Activated CD4-positive, alpha-beta T cell treated with anti-CD3 and anti-CD28 coated beads, Interleukin-2, amount 50 U/mL, for 48 hours (primary cell): ENCODE results near the gene IVD.
"Not testable (repeated sequence)": the region's sequence is repeated elsewhere in the genome, so short reads cannot be mapped to it uniquely, and the experiment has no call there.

Experiments used
- DNase-seq, 2 experiments: peaks; one replicate each; pipeline ENCODE4 v3.0.0-alpha.2; 2020

IVD gene

GRCh38 chr15:40439960-40440742, 34.6 kb downstream of the IVD start:
- DNase-seq = peak; percentile 49 to 64

GRCh38 chr15:40440743-40441564, 35.4 kb downstream of the IVD start, which contains the start of gene BAHD1:
BAHD1 (plus strand) TSS chr15:40440953; CDS start chr15:40458465, 17,512 bp downstream.
- peak; percentile 96 to 97 for DNase-seq

DNA sequence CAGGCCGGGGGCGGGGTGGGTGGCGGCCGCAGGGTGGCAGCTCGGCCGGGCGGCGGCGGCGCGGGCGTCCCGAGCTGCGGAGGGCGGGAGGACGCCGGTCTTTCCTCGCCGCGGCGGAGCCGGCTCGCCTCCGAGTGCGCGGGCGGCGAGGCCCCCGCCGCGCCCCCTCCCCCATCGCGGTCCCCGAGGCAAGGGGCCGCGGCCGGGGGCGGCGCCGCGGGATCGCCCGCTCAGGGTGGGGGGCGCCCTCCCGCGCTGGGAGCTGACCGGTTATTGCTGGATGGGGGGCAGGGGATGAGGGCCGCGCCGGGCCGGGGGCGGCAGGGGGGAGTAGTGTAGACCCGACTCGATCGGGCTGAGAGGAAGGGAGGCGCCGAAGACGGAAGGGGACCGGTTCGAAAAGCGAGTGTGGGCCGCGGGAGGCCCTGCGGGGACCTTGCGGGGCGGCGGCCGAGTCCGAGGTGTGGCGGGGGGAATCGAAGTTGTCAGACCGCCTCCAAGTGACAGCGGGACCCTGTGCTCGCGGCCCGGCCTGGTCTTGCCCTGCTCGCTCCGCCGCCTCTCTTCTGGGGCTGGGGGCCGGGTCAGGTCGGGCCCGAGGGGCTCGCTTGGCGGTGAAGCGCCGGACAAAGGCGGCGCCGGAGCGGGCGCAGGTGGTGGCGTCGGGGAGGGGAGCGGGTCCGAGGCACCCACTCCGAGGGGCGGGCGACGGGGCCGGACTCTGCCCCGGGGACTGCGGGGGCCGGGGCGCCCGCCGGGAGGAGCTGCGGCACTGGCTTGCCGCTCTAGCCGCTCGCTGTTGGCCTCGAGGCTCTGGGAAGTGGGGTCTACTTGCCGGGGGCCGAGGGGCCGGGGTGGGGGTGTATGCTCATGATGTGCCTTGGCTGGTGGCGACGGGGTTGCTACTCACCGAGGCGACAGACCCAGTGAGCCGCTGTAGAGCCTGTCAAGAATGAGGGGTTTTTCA, 36.3 kb downstream of the IVD start:
- peak in 1 of 2 experiments; percentile 39 for DNase-seq

DNA sequence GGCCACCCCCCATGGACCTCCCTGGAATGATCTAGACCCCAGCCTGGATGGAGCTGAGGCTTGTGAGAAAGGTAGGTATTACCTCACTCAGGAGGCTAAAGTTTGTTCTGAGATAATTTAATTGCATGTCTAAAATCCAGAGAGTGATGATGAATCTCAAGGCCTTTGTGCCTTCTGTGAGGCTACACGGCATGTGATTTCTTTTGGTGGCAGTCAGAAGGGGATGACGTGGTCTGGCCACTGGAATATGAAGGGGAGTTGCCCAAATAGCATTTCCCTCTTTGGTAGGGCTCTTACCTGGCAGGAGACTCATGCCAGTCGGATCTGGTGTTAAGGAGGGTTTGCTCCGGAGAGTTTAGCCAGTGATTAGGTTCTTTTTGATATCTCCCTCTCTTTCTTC, 37.7 kb downstream of the IVD start:
- no peak for DNase-seq

GRCh38 chr15:40443846-40444245, 38.3 kb downstream of the IVD start:
- no peak for DNase-seq

- DNase-seq = no peak
These were observed 39.1 kb downstream of the IVD start for GRCh38 chr15:40444736-40445135.

DNA sequence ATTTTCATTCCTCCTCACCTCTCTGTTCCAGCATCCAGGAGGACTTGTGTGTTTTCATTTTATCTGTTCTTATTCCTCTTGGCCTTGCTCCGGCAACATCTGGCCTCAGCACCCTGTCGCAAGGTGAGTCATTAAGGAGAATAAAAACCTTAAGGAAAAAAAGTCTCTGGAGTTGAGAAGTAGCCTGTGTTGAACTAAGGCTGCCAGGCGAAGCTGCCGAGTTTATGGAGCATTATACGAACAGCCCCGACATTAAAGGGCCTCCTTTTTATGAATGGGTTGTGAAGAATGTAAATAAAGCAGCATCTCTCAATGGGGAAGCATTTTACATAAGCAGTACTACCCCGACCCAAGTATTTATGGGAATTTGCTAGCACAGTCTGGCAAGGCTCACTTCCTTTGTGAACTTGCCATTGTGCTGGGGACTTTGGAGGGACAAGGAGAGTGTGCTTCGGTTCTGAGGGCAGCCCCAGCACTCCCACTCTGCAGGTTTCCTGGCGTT, 39.9 kb downstream of the IVD start:
- no peak for DNase-seq

DNA sequence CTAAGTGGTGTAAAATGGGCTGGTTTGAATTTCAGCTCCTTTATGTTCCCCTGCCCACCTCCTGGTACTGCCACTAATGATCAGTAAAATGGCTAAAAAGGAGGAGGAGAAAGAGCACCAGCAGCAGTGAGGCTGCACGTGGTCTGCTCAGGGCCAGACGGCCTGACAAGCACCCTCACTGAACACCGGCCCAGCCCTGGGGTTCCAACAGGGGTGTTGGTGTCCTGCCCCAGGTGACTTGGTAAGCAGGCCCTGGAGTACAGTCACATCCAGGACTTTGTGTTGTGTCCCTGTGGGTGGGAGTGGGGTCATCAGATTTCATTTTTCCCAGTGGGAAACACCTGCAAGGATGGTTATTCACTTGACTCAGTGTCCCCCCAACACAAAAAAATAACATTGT, 40.5 kb downstream of the IVD start:
- no peak for DNase-seq

DNA sequence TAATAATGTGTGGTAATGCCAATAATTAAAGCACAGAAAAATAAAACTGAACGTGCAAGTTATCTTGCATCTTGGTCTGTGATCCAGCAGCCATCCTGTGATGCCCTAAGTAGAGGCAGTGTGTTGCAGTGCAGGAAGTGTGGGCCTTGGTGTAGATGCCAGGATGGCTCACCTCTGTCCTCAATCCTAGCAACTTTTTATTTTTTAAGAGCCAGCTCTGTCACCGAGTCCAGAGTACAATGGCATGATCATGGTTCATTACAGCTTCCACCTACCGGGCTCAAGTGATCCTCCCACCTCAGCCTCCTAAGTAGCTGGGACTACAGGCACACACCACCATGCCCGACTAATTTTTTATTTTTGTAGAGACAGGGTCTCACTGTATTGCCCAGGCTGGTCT, 42.8 kb downstream of the IVD start:
- DNase-seq = no peak

DNA sequence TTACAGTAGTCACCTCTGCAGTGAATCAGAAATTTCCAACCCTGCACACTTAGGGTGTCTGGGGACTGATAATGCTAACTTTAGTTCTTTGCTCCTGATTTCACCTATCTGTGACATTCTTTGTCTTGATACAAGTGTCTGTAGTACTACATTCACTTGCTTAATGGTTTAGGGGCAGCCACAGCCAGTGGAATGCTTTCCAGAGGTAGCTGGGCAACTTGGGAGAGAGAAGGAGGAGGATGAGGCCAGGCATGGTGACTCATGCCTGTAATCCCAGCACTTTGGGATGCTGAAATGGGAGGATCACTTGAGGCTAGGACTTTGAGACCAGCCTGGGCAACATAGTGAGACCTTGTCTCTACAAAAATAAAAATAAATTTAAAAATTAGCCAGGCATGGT, 43.7 kb downstream of the IVD start:
- no peak for DNase-seq

DNA sequence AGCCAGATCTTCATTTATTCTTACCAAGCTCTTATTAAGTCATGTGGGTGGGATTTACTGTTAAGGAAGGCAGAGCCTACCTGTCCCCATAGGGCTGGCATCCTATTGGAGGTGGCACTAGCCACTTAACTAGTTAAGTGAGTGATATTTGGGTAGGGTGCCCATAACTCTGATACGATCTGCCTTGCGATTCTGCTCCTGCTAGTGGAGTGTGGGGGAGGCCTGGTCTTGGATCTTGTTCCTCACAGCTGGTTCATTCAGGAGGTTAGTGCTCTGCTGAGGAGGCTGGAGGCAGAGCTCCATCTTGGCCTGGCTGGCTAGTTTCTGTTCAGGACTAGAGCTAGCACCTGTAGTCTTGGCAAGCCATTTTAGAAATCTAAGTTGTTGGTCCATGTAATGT, 44.5 kb downstream of the IVD start:
- no peak for DNase-seq

DNA sequence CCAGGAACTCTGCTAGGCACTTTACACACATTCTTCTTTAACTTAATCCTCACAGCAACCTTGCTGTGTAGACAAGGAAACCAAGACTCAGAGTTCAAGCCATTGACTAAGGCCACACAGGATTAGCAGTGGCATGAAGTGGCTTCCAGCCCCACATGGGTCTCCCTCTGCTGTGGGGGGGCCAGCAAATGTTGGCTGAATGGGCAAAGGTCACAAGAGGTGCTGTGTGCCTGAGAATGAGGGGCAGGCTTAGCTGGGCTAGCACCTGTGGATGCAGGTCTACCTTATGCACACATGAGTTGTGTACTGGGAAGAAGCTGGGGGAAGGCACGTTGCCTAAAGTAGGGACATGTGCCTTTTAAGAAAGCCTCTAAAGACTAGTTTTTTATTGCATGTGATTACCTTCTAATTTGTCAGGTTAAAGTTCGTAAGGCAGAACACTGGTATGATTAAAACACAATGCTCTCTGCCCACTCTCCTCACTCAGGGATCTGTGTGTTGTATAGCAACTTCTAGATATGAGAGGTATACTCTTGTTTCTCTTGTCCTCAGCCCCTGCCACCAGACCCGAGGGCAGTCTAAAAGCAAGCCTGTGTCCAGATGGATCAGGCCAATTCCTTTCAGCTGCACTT, 46.0 kb downstream of the IVD start:
- DNase-seq = no peak

DNA sequence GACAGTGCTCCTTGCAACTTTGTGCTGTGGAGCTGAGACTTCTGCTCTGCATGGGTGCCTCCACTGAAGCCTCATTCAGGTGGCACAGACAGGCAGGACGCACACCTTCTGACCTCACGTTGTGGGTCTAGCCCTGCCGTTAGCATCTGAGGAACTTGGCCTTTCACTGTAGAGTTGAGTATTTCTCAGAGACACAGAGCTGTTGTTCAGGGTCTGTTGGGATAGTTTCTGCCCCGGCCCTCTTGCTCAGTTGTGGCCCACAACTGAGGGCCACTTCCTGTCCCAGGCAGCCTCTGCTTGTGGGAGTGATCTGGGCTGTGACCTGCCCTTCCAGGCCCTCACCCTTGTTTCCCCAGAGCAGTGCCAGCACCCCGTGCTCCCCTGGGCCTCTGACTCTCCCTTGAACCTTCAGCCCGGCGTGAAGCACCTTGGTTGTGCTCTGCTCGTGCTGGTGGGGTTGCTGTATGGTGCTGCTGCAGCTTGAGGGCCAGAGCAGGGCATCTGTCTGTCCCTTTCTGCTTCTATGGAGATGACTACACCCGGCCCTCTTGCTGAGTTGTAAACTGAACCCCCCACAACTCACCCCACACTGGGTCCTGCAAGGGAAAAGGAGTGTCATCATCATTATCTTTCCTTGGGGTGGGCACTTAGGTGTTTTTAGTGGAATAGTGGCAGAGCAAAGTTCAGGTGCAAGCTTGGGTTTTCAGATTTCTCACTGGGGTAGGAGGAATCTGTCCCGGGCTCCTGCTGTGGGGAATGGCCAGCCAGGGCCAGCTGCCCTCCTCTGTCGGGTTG, 46.9 kb downstream of the IVD start:
- no peak for DNase-seq

DNA sequence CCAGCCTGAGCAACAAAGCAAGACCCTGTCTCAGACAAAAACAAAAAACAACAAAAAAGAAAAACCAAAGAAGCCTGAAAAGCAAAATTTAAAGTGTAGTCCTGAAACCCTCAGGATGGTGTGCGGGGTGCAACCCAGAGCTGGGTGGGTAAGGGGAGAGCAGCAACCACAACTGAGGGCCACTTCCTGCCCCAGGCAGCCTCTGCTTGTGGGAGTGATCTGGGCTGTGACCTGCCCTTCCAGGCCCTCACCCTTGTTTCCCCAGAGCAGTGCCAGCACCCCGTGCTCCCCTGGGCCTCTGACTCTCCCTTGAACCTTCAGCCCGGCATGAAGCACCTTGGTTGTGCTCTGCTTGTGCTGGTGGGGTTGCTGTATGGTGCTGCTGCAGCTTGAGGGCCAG, 48.3 kb downstream of the IVD start:
- DNase-seq = not testable (repeated sequence)

DNA sequence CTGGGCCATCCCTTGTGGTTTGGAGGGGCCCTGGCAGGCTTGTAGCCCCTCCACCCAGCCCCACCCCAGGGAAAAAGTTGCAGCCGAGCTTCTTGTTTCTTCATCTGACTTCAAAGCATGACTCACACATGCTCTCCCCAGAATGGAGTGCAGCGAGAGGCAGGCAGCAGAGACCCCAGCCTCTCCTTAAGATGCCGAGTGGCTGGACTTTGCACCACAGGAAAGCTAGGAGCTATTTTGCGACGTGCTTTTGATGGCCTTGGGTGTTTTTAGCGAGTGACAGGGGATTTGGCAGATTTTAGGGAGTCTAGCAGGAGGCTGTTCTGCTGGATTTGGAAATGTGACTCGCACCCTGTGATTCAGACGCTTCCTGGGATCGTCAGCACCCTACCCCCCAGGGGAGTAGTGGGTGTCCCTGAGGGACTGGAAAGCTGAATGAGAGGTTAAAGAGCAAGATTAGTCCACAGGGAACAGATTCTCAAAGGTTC, 49.4 kb downstream of the IVD start:
- no peak for DNase-seq

DNA sequence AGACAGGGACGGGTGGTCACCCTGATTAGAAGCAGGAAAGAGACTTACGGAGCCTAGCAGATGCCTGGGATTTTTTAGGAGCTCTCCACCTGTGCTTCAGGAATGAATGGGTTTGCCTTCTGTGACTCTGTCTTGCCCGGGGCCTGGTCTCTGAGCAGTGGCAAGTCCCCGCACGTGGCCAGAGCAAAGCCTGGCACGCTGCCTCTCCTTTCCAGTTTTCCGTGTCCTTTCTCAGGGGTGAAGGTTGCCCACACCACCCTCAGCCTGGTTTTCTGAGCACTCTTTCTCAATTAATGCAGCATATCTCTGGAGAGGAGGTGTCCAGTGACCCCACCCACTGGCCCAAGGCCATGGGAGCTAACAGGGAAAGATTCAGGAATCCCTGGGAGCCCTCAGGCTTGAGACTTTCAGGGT, 50.7 kb downstream of the IVD start:
- no peak for DNase-seq

DNA sequence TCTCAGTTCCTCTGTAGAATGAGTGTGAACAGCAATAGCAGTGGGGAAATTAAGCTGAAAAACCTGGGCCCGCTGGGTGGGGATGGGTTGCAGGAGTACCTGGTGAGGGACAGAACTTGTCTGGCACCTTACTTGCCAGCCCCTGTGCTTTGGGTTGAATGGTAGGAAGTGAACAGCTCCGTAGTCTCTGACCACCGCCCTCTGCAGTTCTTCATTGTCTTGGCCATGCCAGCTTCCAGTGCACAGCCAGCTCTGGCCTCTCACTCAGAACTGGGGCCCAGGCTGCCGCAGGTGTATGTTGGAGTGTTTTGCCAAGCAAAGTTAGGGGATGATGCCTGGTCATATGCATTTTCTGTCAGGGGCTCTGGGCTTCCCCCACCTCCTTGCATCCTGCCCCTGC, 51.1 kb downstream of the IVD start:
- no peak for DNase-seq

DNA sequence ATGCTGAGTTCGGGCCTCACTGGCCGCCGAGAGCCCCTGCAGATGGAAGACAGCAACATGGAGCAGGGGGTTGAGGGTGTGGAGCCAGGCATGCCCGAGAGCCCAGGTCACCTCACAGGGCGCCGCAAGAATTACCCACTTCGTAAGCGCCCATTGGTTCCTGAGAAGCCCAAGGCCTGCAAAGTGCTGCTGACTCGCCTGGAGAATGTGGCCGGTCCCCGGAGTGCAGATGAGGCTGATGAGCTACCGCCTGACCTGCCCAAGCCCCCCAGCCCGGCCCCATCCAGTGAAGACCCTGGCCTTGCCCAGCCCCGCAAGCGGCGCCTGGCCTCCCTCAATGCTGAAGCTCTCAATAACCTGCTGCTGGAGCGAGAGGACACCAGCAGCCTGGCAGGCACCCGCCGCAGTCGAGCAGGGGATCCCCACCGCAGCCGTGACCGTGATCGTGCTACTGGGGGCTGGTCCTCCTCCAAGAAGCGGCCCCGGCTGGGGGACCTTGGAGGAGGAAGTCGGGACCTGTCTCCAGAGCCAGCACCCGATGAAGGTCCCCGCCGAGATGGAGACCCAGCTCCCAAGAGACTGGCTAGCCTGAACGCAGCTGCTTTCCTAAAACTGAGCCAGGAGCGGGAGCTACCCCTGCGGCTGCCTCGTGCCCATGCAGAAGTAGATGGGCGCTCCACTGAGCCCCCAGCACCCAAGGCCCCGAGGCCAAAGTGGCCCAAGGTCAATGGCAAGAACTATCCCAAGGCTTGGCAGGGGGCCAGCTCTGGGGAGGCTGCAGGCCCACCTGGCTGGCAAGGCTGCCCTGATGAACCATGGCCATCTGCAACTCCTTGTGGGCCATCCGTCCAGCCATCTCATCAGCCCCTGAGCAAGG, 53.1 kb downstream of the IVD start:
- DNase-seq = no peak

- DNase-seq = no peak
These were observed 53.9 kb downstream of the IVD start for GRCh38 chr15:40459391-40460015.

DNA sequence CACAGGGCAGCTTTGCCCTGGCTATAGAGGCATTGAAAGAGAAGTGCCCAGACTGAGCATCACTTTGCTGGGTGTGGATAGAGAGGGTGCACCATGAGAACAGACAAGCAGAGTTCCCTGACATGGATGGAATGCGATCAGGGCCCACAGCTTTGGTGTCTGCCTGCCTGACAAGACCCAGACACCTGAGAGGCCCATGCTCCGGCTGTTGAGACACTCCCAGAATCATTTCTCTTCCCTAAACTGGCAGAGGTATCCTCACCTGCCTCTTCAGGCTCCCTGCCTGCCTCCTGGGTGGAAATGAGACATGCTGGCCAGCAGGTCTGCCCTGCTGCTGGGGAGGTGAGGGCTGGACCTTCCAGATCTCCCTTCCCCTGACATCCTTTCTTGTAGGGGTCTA, 54.8 kb downstream of the IVD start:
- no peak for DNase-seq
